Skeletal muscle satellite cell (primary cell): ENCODE results near the gene SLC39A11.

Experiments used
- H3K27me3 ChIP-seq: 2 replicates; pipeline ENCODE4 v1.7.0; 2013; ENCODE audit warnings: low read length; ENCODE audit not compliant: control insufficient read depth, insufficient read depth
- H3K36me3 ChIP-seq: 2 replicates; pipeline ENCODE4 v1.7.0; 2013; ENCODE audit warnings: mild to moderate bottlenecking, control low read depth, low read length; ENCODE audit not compliant: insufficient read depth
- H3K4me1 ChIP-seq: 2 replicates; pipeline ENCODE4 v1.7.0; 2013; ENCODE audit warnings: low read length; ENCODE audit not compliant: control insufficient read depth, insufficient read depth
- H3K4me2 ChIP-seq: 2 replicates; pipeline ENCODE4 v1.7.0; 2013; ENCODE audit warnings: mild to moderate bottlenecking, low read length
- H3K4me3 ChIP-seq: 2 replicates; pipeline ENCODE4 v1.7.0; 2013; ENCODE audit warnings: low read length
- H3K9ac ChIP-seq: 2 replicates; pipeline ENCODE4 v1.7.0; 2013; ENCODE audit warnings: mild to moderate bottlenecking, low read depth, low read length, moderate library complexity
- H3K9me3 ChIP-seq: replicated peaks from 2 replicates; pipeline ENCODE4 v1.7.0; 2013; ENCODE audit warnings: mild to moderate bottlenecking, control low read depth, low read length

The SLC39A11 gene

GRCh38 chr17:72616447-72616846 is 476.0 kb downstream of the SLC39A11 start:
- H3K27me3 ChIP-seq, result no peaks in the 10 kb centered on the region
- H3K4me1 ChIP-seq, result peaks cover 37% of the 10 kb centered on the region
- H3K9ac ChIP-seq, result no peak overlapping the region
- no peaks in the 10 kb centered on the region for H3K9me3 ChIP-seq
- no peaks in the 10 kb centered on the region for H3K36me3 ChIP-seq
- no peak overlapping the region for H3K4me2 ChIP-seq
- H3K4me3 ChIP-seq, result no peak overlapping the region

GRCh38 chr17:72615627-72615991 is 476.9 kb downstream of the SLC39A11 start:
- Histone ChIP-seq H3K4me3 (no peak overlapping the region), H3K9me3 (no peaks in the 10 kb centered on the region), H3K4me1 (peaks cover 37% of the 10 kb centered on the region), H3K9ac (no peak overlapping the region), H3K4me2 (no peak overlapping the region), H3K36me3 (no peaks in the 10 kb centered on the region), H3K27me3 (no peaks in the 10 kb centered on the region)

- H3K9me3 ChIP-seq, result no peaks in the 10 kb centered on the region
- peaks cover 38% of the 10 kb centered on the region for H3K4me1 ChIP-seq
- H3K27me3 ChIP-seq, result no peaks in the 10 kb centered on the region
- peak overlapping the region; percentile 60 for H3K4me2 ChIP-seq
- peak overlapping the region; percentile 21 for H3K4me3 ChIP-seq
- H3K36me3 ChIP-seq, result no peaks in the 10 kb centered on the region
- peak overlapping the region; percentile 56 for H3K9ac ChIP-seq
Measured at GRCh38 chr17:72614871-72615626, 477.4 kb downstream of the SLC39A11 start.

GRCh38 chr17:72614476-72614870 is 478.0 kb downstream of the SLC39A11 start:
- peak overlapping the region; percentile 56 for H3K9ac ChIP-seq
- H3K36me3 ChIP-seq, result no peaks in the 10 kb centered on the region
- H3K27me3 ChIP-seq, result no peaks in the 10 kb centered on the region
- peak overlapping the region; percentile 60 for H3K4me2 ChIP-seq
- H3K9me3 ChIP-seq, result no peaks in the 10 kb centered on the region
- H3K4me3 ChIP-seq, result peak overlapping the region; percentile 21
- peaks cover 43% of the 10 kb centered on the region for H3K4me1 ChIP-seq

DNA sequence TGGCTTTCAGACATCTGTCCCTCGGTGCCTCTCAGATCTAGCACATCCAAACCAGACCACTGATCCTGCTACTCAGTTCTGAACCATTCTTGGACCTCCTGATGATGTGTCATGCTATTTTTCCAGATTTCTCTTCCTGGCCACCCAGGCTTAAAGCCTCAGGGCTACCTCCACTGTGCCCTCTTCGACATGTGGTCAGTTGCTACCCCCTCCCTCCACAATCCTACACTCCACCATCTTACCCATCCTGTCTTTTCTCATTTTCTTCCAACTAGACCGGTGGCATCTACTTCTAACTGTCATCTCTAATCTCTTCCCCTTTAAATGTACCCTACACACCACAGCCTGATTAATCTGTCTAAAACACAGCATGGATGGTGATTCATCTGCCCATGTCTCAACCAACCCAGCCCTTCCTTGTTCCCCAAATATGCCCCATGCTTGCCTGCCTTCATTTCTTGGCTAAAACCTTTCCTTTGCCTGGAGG is 478.6 kb downstream of the SLC39A11 start:
- Histone ChIP-seq H3K9ac (peak overlapping the region; percentile 56), H3K4me3 (peak overlapping the region; percentile 21), H3K4me2 (peak overlapping the region; percentile 60), H3K4me1 (peaks cover 48% of the 10 kb centered on the region), H3K36me3 (no peaks in the 10 kb centered on the region), H3K27me3 (no peaks in the 10 kb centered on the region), H3K9me3 (no peaks in the 10 kb centered on the region)

DNA sequence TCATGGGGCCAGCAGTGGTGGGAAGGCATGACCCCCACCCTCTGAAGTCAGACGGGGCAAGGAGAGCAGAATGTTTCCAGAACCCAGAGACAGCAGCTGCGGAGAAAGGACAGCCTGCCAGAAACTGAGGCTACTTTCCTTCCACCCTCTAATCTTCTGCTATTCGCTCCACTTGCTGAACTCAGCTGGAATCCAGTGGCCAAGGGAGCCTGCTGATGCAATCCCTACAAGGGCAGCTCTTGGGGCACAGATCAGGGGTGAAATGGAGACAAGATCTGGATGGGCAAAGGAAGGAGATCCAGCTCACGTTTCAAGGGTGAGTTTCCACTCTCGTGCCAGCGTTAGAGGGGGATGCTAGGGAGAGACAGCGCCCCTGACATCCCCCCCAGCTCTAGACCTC is 479.1 kb downstream of the SLC39A11 start:
- H3K9ac ChIP-seq, result peak overlapping the region; percentile 56
- peak overlapping the region; percentile 60 for H3K4me2 ChIP-seq
- no peaks in the 10 kb centered on the region for H3K36me3 ChIP-seq
- H3K4me1 ChIP-seq, result peaks cover 49% of the 10 kb centered on the region
- H3K4me3 ChIP-seq, result peak overlapping the region; percentile 17
- H3K9me3 ChIP-seq, result no peaks in the 10 kb centered on the region
- no peaks in the 10 kb centered on the region for H3K27me3 ChIP-seq

DNA sequence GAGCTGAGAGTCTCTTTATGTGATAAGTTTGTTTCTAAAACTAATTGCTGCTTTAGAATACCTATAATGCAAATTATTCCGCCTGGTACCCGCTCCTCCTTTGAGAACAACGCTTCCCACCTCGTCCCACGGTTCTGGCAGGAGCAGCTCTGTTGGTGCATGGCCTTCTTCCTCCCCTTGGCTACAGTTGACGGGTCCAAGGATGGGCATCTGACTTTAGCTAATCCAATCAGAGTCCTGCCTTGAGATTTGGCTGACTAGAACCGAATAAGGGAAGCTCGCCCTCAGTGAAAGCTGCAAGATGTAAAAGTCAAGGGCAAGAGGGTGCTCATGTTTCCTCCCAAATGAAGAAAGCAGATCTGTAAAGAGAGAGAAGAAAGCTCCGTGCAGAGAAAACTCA is 481.3 kb downstream of the SLC39A11 start:
- H3K27me3 ChIP-seq, result no peaks in the 10 kb centered on the region
- no peak overlapping the region for H3K4me3 ChIP-seq
- H3K9ac ChIP-seq, result no peak overlapping the region
- H3K4me2 ChIP-seq, result no peak overlapping the region
- peaks cover 43% of the 10 kb centered on the region for H3K4me1 ChIP-seq
- no peaks in the 10 kb centered on the region for H3K36me3 ChIP-seq
- H3K9me3 ChIP-seq, result peaks cover 8% of the 10 kb centered on the region

DNA sequence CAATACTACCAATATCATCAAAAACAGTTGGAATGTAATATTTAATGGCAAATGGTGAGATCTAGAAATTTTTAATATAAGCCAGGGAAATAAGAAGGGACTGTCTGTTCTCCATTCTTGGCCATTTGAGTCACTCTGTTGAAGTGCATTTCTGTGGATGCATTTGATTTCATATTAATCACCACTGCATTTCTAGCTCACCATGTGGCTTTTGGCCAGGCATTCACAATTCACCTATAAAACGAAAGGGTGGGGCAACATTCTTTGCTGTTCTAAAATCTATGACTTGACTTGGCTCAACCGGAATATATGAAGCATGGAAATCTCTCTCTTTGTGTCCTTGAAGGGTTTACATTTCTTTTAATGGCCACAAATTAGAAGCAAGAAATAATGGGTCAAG is 483.0 kb downstream of the SLC39A11 start:
- H3K4me1 ChIP-seq, result peaks cover 30% of the 10 kb centered on the region
- H3K27me3 ChIP-seq, result no peaks in the 10 kb centered on the region
- peak overlapping the region; percentile 28 for H3K4me2 ChIP-seq
- no peak overlapping the region for H3K9ac ChIP-seq
- no peak overlapping the region for H3K4me3 ChIP-seq
- no peaks in the 10 kb centered on the region for H3K36me3 ChIP-seq
- H3K9me3 ChIP-seq, result peaks cover 8% of the 10 kb centered on the region

GRCh38 chr17:72608436-72608835 is 484.1 kb downstream of the SLC39A11 start:
- H3K9ac ChIP-seq, result no peak overlapping the region
- H3K36me3 ChIP-seq, result no peaks in the 10 kb centered on the region
- H3K4me1 ChIP-seq, result peaks cover 30% of the 10 kb centered on the region
- no peak overlapping the region for H3K4me2 ChIP-seq
- no peak overlapping the region for H3K4me3 ChIP-seq
- no peaks in the 10 kb centered on the region for H3K27me3 ChIP-seq
- H3K9me3 ChIP-seq, result peaks cover 8% of the 10 kb centered on the region

DNA sequence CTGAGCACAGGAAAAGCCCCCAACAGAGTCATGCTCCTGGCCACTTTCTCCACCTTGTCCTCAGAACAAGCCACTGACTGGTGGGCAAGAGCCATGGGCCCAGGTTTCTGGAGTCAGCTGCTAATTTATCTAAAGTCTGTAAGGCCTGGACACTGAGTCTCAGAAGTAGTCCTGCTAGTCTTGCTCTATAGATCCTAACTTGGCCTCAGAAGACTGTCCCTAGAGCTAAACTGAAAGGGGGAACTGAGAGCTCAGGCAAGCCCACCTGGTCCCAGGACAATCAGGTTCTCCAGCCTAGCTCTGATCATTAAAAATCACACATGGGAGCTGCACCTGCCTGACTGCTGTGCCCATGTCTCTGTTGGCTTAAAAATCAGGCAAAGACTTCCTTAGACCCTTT is 485.8 kb downstream of the SLC39A11 start:
- Histone ChIP-seq H3K36me3 (no peaks in the 10 kb centered on the region), H3K4me2 (no peak overlapping the region), H3K9me3 (peaks cover 8% of the 10 kb centered on the region), H3K4me3 (no peak overlapping the region), H3K9ac (no peak overlapping the region), H3K4me1 (peaks cover 41% of the 10 kb centered on the region), H3K27me3 (no peaks in the 10 kb centered on the region)

DNA sequence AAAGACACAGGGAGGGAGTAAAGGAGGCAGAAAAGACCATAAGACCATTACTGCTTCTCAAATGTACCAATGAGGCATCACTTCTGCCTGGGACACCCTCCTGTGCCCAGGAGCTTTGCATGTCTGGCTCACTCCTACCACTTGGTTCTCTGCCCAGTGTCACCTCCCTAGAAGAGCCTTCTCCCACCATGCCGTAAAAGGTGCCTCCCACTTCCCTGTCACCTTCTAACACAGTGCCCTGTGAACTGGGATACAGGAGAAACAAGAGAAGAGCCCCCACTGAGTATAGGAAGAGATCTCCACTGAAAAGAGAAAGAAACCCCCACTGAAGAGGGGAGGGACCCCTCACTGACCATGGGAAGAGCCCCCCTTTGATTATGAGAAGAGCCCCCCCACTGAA is 486.9 kb downstream of the SLC39A11 start:
- H3K4me1 ChIP-seq, result peaks cover 51% of the 10 kb centered on the region
- H3K4me3 ChIP-seq, result no peak overlapping the region
- H3K36me3 ChIP-seq, result no peaks in the 10 kb centered on the region
- no peak overlapping the region for H3K4me2 ChIP-seq
- H3K9ac ChIP-seq, result no peak overlapping the region
- no peaks in the 10 kb centered on the region for H3K27me3 ChIP-seq
- H3K9me3 ChIP-seq, result peaks cover 8% of the 10 kb centered on the region

DNA sequence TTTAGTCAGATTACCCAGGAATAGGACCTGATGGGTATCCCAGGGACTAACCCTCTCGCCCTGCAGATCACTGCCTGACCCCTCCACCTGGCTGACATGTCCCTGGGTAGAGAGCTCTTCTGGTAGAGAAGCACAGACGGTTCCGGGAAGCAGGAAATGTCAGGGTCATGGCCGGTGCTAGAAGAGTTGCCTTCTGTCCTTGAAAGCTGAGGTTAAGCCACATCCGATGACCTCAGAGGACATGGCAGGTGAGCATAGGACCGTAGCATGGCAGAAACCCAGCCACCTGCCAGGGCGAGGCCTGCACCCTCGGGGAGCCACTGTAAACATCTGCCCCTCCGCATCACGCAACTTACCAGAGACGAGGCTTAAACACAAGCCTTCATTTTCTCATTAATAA is 488.0 kb downstream of the SLC39A11 start:
- Histone ChIP-seq H3K27me3 (no peaks in the 10 kb centered on the region), H3K9me3 (peaks cover 8% of the 10 kb centered on the region), H3K9ac (no peak overlapping the region), H3K4me2 (no peak overlapping the region), H3K36me3 (no peaks in the 10 kb centered on the region), H3K4me1 (peaks cover 47% of the 10 kb centered on the region), H3K4me3 (no peak overlapping the region)
